Kidney (tissue), 14 donors: ENCODE data around the gene RBMS3. TPM values are rescaled to one million over a fixed set of nuclear protein-coding genes. Genes with fewer than 3 reads are reported as not detected.

Source experiments
- DNase-seq, 5 donors: peaks; one replicate each; pipeline ENCODE4 v3.0.0-alpha.2; 2013 to 2020
- FAIRE-seq: peaks from 2 replicates; lab custom pipeline; 2012; peaks lifted over from hg19 to GRCh38; lab: Jason Lieb, UNC
- H3K27ac ChIP-seq, 2 donors: one replicate each; pipeline ENCODE4 v1.7.0; 2013; ENCODE audit warnings: low read depth in 2 of 2, low read length in 2 of 2, inconsistent platforms in 1 of 2
- H3K27me3 ChIP-seq: one replicate; pipeline ENCODE4 v1.7.1; 2013; ENCODE audit warnings: low read length, inconsistent platforms; ENCODE audit not compliant: control insufficient read depth, insufficient read depth
- H3K36me3 ChIP-seq, 3 donors: one replicate each; pipeline versions ENCODE4 v1.7.0 to v1.7.1; 2013; ENCODE audit warnings: low read length in 3 of 3, control low read depth in 1 of 3, inconsistent platforms in 1 of 3; ENCODE audit not compliant: insufficient read depth in 3 of 3, control insufficient read depth in 2 of 3
- H3K4me1 ChIP-seq, 3 donors: one replicate each; pipeline versions ENCODE4 v1.7.0 to v1.7.1; 2013; ENCODE audit warnings: low read length in 3 of 3, inconsistent platforms in 1 of 3, low read depth in 1 of 3; ENCODE audit not compliant: control insufficient read depth in 2 of 3, insufficient read depth in 2 of 3
- H3K4me3 ChIP-seq, 3 donors: one replicate each; pipeline versions ENCODE4 v1.7.0 to v1.8.1; 2013; ENCODE audit warnings: low read length in 3 of 3, control low read depth in 1 of 3, inconsistent platforms in 1 of 3
- H3K9ac ChIP-seq, 3 donors: one replicate each; pipeline versions ENCODE4 v1.7.0 to v1.7.1; 2013; ENCODE audit warnings: low read length in 3 of 3, control low read depth in 1 of 3, inconsistent platforms in 1 of 3
- H3K9me3 ChIP-seq, 3 donors: one replicate each; pipeline versions ENCODE4 v1.7.0 to v1.7.1; 2013; ENCODE audit warnings: low read length in 3 of 3, control low read depth in 1 of 3, inconsistent platforms in 1 of 3; ENCODE audit not compliant: control insufficient read depth in 2 of 3, insufficient read depth in 1 of 3
- intact Hi-C: fragments of 100-400 bp; cut with DNase I; formaldehyde crosslinking; loops from one replicate; pipeline ENCODE4 v1.11.1; 2022
- polyA plus RNA-seq: library from polyadenylated mRNA; stranded (reverse); fragments of 350-450 nt; fragmentation: Illumina TruSeq; extraction: RNeasy Lipid Tissue Mini Kit (QIAGEN cat#74804); gene quantifications from one replicate; pipeline ENCODE4 v1.2.3, GENCODE V29; 2014; ENCODE audit warnings: low read depth, low replicate concordance; ENCODE audit not compliant: insufficient read depth
- total RNA-seq: library from RNA; stranded (reverse); fragmentation: NEBNext Ultra II Directional; extraction: Animal tissue kit (Norgen Biotek cat#: 25700); gene quantifications from one replicate; pipeline ENCODE4 v1.2.1, GENCODE V29; 2021
- TF ChIP-seq, protein P1 (sequence below): IDR thresholded peaks from 3 replicates; pipeline ENCODE4 v1.5.1; 2012; ENCODE audit warnings: mild to moderate bottlenecking, moderate library complexity, borderline replicate concordance; ENCODE audit not compliant: insufficient read depth; ENCODE audit errors: extremely low read depth
- donor health status: control.
- donor health status: control.
- donor health status: control.
- donor health status: control.
- donor health status: control.
- donor health status: DM: yes; HTN: yes; CAD: no.
- donor health status: Normal renal cell carcinoma (clear cell type).

Gene RBMS3
- total and polyA plus RNA-seq, 2 donors from 2014 or later: 3.2 to 48.8 TPM

DNA sequence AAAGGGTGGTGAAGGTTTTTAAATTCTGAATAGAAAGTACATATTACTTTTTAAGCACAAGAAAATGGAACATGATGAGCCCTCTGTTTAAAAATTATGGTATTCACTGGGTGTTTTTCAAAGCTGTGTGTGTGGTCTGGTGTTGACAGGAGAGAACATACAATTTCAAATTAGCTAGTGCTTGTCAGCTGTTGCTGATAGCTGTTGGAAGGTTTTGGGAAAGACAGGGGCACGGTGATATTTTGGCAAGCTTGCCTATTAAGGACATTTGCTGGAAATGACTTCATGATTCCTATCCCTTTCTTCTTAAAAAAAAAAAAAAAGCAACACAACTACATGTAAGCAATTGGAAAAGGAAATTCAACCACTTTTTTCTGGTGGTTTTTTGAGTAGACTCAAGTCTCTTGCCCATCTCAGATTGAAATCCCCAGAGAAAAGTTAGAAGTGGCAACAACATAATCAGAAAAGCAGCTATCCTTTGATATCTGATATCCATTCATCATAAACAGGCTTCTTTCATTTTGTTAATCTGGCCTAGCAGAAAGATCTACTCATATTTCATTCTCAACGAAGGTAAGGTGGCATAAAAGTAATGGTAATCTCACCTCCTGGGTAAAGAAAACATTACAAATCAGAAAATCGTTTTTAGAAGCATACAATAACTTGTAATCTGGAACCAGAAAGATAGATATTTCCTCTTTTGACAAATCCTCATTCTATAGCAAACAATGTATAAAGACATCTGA, 130.0 kb downstream of the RBMS3 start:
- intact Hi-C loops: no loop called here
- Histone ChIP-seq H3K27ac (no peak overlapping the region), H3K9me3 (no peaks in the 10 kb centered on the region), H3K36me3 (no peaks in the 10 kb centered on the region), H3K9ac (no peak overlapping the region), H3K27me3 (no peaks in the 10 kb centered on the region), H3K4me1 (no peaks in the 10 kb centered on the region), H3K4me3 (no peak overlapping the region)
- TF ChIP-seq, protein P1, sequence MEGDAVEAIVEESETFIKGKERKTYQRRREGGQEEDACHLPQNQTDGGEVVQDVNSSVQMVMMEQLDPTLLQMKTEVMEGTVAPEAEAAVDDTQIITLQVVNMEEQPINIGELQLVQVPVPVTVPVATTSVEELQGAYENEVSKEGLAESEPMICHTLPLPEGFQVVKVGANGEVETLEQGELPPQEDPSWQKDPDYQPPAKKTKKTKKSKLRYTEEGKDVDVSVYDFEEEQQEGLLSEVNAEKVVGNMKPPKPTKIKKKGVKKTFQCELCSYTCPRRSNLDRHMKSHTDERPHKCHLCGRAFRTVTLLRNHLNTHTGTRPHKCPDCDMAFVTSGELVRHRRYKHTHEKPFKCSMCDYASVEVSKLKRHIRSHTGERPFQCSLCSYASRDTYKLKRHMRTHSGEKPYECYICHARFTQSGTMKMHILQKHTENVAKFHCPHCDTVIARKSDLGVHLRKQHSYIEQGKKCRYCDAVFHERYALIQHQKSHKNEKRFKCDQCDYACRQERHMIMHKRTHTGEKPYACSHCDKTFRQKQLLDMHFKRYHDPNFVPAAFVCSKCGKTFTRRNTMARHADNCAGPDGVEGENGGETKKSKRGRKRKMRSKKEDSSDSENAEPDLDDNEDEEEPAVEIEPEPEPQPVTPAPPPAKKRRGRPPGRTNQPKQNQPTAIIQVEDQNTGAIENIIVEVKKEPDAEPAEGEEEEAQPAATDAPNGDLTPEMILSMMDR: no peak
- FAIRE-seq: no peak
- DNase-seq: no peak

DNA sequence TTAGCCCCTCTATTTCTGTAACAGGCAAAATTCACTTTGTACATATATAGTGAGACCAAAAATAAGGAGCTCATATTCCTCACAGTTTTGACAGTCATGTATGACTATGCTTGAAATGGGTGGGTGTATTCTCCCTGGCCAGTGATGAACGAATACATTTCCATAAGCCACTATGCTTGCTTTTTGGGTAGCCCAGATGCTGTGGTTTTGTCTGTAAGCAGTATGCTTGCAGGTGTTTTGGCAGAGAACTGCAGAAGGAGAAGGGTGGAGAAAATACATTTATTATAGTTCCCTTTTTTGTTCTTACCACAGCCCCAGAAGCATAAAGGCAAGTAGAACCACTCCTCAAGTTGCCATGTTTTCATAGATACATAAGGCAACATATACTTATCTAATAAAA, 131.2 kb downstream of the RBMS3 start:
- H3K36me3 ChIP-seq: no peaks in the 10 kb centered on the region
- DNase-seq (no peak), FAIRE-seq (no peak)
- TF ChIP-seq, protein P1: no peak
- H3K9ac ChIP-seq: no peak overlapping the region
- H3K9me3 ChIP-seq: no peaks in the 10 kb centered on the region
- H3K4me1 ChIP-seq: no peaks in the 10 kb centered on the region
- no peak overlapping the region for H3K4me3 ChIP-seq
- no peaks in the 10 kb centered on the region for H3K27me3 ChIP-seq
- no peak overlapping the region for H3K27ac ChIP-seq
- intact Hi-C loops: no loop called here

DNA sequence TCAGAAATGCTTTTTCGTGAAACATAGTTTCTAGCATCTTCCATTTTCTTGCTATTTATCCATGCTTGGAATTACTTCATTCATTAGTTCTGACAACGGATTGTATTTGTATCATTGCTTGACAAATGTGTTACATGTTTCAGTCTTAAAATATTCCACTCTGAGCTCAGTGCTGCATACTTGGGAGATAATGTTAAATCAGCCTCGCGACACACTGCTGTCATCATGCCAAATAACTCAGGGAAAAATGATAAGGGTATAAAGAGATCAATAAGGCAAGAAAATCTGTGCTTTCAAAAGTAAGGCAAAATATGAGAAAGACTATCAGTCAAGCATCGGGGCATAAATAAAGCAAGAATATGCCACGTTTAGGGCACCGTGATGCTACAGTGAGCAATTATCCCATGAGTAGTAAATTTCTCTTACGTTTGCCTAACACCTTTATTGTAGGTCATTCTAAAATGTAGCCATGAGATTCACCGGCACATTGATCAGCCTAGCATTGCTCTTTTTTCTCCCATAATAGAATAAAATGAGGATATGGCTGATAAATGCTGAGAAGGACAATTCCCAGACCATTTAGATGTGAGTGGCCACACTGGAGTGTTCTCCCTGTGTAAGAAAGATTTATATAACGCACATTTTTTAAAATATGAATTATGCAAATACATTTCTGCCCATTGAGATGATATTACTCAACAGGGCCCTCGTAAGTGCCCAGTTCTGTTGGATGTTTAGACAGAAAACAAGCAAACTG, 133.8 kb downstream of the RBMS3 start:
- FAIRE-seq (no peak), DNase-seq (no peak)
- Histone ChIP-seq H3K9ac (no peak overlapping the region), H3K27ac (no peak overlapping the region), H3K4me3 (no peak overlapping the region), H3K4me1 (no peaks in the 10 kb centered on the region), H3K27me3 (no peaks in the 10 kb centered on the region), H3K9me3 (no peaks in the 10 kb centered on the region), H3K36me3 (no peaks in the 10 kb centered on the region)
- TF ChIP-seq, protein P1: no peak
- intact Hi-C loops: no loop called here
